HCT116 (cell line): ENCODE results near the gene VSX2. TPM values are rescaled to one million over a fixed set of nuclear protein-coding genes. Genes with fewer than 3 reads are reported as not detected.

ENCODE experiments used
- ATAC-seq: fragments of 200-7000 bp; cut with Tn5 transposase; 2 replicates; pipeline ENCODE4 v1.9.1; 2020; ENCODE audit warnings: mild to moderate bottlenecking, moderate library complexity
- BruUV-seq: library from RNA; stranded (reverse); fragments of 400-500 nt; replicated peaks from 2 replicates; lab custom pipeline; 2021; lab: Mats Ljungman, UMichigan
- CTCF ChIA-PET: fragments of 300-600 bp; sonication (Branson Sonifier 250); formaldehyde crosslinking; loops from one replicate; lab custom pipeline; 2021; ENCODE audit warnings: antibody characterized with exemption; lab: Charles Lee
- POLR2A ChIA-PET: fragments of 300-600, 350-600 bp; sonication (Branson Sonifier 250); formaldehyde crosslinking; loops from one replicate; lab custom pipeline; 2021; ENCODE audit warnings: antibody characterized with exemption; lab: Charles Lee
- RAD21 ChIA-PET, 2 experiments: fragments of 300-600 bp; sonication (Branson Sonifier 250); formaldehyde crosslinking; loops; one replicate each; lab custom pipeline; 2023; ENCODE audit warnings: low total read pairs in 2 of 2; ENCODE audit not compliant: uncharacterized antibody in 2 of 2, unreplicated experiment in 2 of 2, low non-redundant PET in 1 of 2; lab: Charles Lee
- DNase-seq: peaks from one replicate; pipeline ENCODE4 v3.0.0-alpha.2; 2010; ENCODE audit warnings: low read depth, low spot score
- H2AFZ ChIP-seq: fragments of 200-600 bp; shearing (Covaris generic), sonication (generic); 2 replicates; pipeline ENCODE4 v1.6.1; 2017; ENCODE audit warnings: low read depth, mixed run types, mixed read lengths, antibody characterized with exemption, low read length; ENCODE audit not compliant: poor library complexity, severe bottlenecking
- H3K27ac ChIP-seq: 2 replicates; pipeline ENCODE4 v1.5.1; 2012; ENCODE audit warnings: low read depth, low read length
- H3K27me3 ChIP-seq: fragments of 200-600 bp; sonication (generic); 2 replicates; pipeline ENCODE4 v1.6.1; 2016; ENCODE audit warnings: mixed run types, low read length, mixed read lengths; ENCODE audit not compliant: insufficient read depth
- H3K36me3 ChIP-seq, 2 experiments: fragments of 200-500 bp in 1 of 2; fragments of 200-600 bp in 1 of 2; sonication (Bioruptor generic) in 1 of 2; sonication (generic) in 1 of 2; 2 replicates each; pipeline versions ENCODE4 v1.5.1 to v1.6.1; 2014 to 2016; ENCODE audit warnings: low read length in 2 of 2, inconsistent platforms in 1 of 2, mixed read lengths in 1 of 2, mixed run types in 1 of 2; ENCODE audit not compliant: insufficient read depth in 2 of 2, control insufficient read depth in 1 of 2
- H3K4me1 ChIP-seq, 2 experiments: fragments of 200-600 bp in 1 of 2; sonication (generic) in 1 of 2; 2 replicates each; pipeline versions ENCODE4 v1.5.1 to v1.6.1; 2012 to 2017; ENCODE audit warnings: low read length in 2 of 2, inconsistent platforms in 1 of 2, mild to moderate bottlenecking in 1 of 2, mixed read lengths in 1 of 2, mixed run types in 1 of 2, moderate library complexity in 1 of 2; ENCODE audit not compliant: insufficient read depth in 2 of 2, control insufficient read depth in 1 of 2
- H3K4me2 ChIP-seq: fragments of 200-600 bp; sonication (generic); 2 replicates; pipeline ENCODE4 v1.6.1; 2017; ENCODE audit warnings: mixed run types, low read length, mixed read lengths
- H3K4me3 ChIP-seq, 2 experiments: fragments of 200-600 bp in 1 of 2; sonication (generic) in 1 of 2; replicated peaks in 1 of 2; 2 replicates each; pipeline ENCODE4 v1.5.1; 2011 to 2016; ENCODE audit warnings: low read length in 2 of 2, control low read depth in 1 of 2, low read depth in 1 of 2, mild to moderate bottlenecking in 1 of 2, mixed read lengths in 1 of 2, mixed run types in 1 of 2
- H3K79me2 ChIP-seq: fragments of 200-600 bp; sonication (generic); 2 replicates; pipeline ENCODE4 v1.6.1; 2017; ENCODE audit warnings: mild to moderate bottlenecking, mixed run types, low read length, moderate library complexity, mixed read lengths; ENCODE audit not compliant: insufficient read depth
- H3K9ac ChIP-seq: fragments of 200-600 bp; sonication (generic); 2 replicates; pipeline ENCODE4 v1.6.1; 2016; ENCODE audit warnings: low read length, mixed read lengths
- H3K9me2 ChIP-seq: fragments of 200-600 bp; sonication (generic), shearing (Covaris generic); 2 replicates; pipeline ENCODE4 v1.6.1; 2017; ENCODE audit warnings: mixed run types, mild to moderate bottlenecking, moderate library complexity; ENCODE audit not compliant: insufficient read depth
- H3K9me3 ChIP-seq, 2 experiments: fragments of 200-500 bp in 1 of 2; fragments of 200-600 bp in 1 of 2; sonication (Bioruptor generic) in 1 of 2; sonication (generic) in 1 of 2; 2 replicates each; pipeline ENCODE4 v1.6.1; 2014 to 2017; ENCODE audit warnings: low read length in 2 of 2, mixed read lengths in 2 of 2, inconsistent platforms in 1 of 2, low read depth in 1 of 2, mild to moderate bottlenecking in 1 of 2, mixed run types in 1 of 2, moderate library complexity in 1 of 2; ENCODE audit not compliant: control insufficient read depth in 1 of 2, insufficient read depth in 1 of 2
- H4K20me1 ChIP-seq: fragments of 200-600 bp; sonication (generic), shearing (Covaris generic); 2 replicates; pipeline ENCODE4 v1.6.1; 2017; ENCODE audit warnings: mixed run types, mild to moderate bottlenecking, moderate library complexity; ENCODE audit not compliant: insufficient read depth
- CBX3 ChIP-seq: IDR thresholded peaks from 2 replicates; pipeline ENCODE4 v1.6.1; 2012; ENCODE audit warnings: low read depth
- EGR1 ChIP-seq: IDR thresholded peaks from 2 replicates; pipeline ENCODE4 v1.6.1; 2012; ENCODE audit warnings: low read depth
- EZH2 ChIP-seq: fragments of 200-600 bp; sonication (generic); IDR thresholded peaks from 2 replicates; pipeline ENCODE4 v1.6.1; 2017; ENCODE audit warnings: antibody characterized with exemption, mixed run types
- EZH2phosphoT487 ChIP-seq: fragments of 200-600 bp; IDR thresholded peaks from 2 replicates; pipeline ENCODE4 v1.6.1; 2018; ENCODE audit warnings: antibody characterized with exemption, borderline replicate concordance
- FOSL1 ChIP-seq: IDR thresholded peaks from 2 replicates; pipeline ENCODE4 v1.6.1; 2012; ENCODE audit warnings: low read depth
- RAD21 ChIP-seq: IDR thresholded peaks from 2 replicates; pipeline ENCODE4 v1.6.1; 2012; ENCODE audit warnings: low read depth, mild to moderate bottlenecking
- REST ChIP-seq: IDR thresholded peaks from 2 replicates; pipeline ENCODE4 v1.6.1; 2012; ENCODE audit warnings: low read depth
- SIN3A ChIP-seq: IDR thresholded peaks from 2 replicates; pipeline ENCODE4 v1.6.1; 2012; ENCODE audit warnings: low read depth
- SP1 ChIP-seq: IDR thresholded peaks from 2 replicates; pipeline ENCODE4 v1.6.1; 2012; ENCODE audit warnings: low read depth
- SRF ChIP-seq: IDR thresholded peaks from 2 replicates; pipeline ENCODE4 v1.6.1; 2012; ENCODE audit warnings: low read depth
- YY1 ChIP-seq: IDR thresholded peaks from 2 replicates; pipeline ENCODE4 v1.6.1; 2011; ENCODE audit warnings: low read length, low read depth, moderate library complexity, mild to moderate bottlenecking; ENCODE audit not compliant: insufficient replicate concordance; ENCODE audit errors: extremely low read depth
- ZFX ChIP-seq: fragments of 450-650 bp; IDR thresholded peaks from 2 replicates; pipeline ENCODE4 v1.6.1; 2017
- ZNF274 ChIP-seq: fragments of 200-500 bp; sonication (Bioruptor generic); IDR thresholded peaks from 2 replicates; pipeline ENCODE4 v1.6.1; 2014; ENCODE audit warnings: mild to moderate bottlenecking, low read depth, low read length, inconsistent platforms
- intact Hi-C: fragments of 100-400 bp; cut with micrococcal nuclease; formaldehyde crosslinking; loops from 2 replicates; pipeline ENCODE4 v1.10.0; 2022
- total RNA-seq: library from RNA; stranded (reverse); gene quantifications from one replicate; pipeline ENCODE4 v1.2.1, GENCODE V29; 2021; ENCODE audit not compliant: unreplicated experiment
- TF ChIP-seq, protein P1 (sequence below): IDR thresholded peaks from 2 replicates; pipeline ENCODE4 v1.6.1; 2011; ENCODE audit warnings: mild to moderate bottlenecking, low read length, moderate library complexity; ENCODE audit not compliant: insufficient replicate concordance; ENCODE audit errors: extremely low read depth

Gene VSX2
- total RNA-seq, 1 experiment from 2014 or later = not detected

GRCh38 chr14:74218462-74218861 lies 20.8 kb upstream of the VSX2 start:
- intact Hi-C loops = loop anchor here (2.0 to 5.0 kb wide), 2 partner anchors 34 to 76 kb away; no protein-coding TSS in a partner anchor
- DNase-seq = no peak
- ChIA-PET POLR2A (no interaction called here), CTCF (interaction anchor here (1.3 kb wide), 1 partner anchor 9 kb away, joined by 6 read pairs; no protein-coding TSS in a partner anchor), RAD21 (no interaction called here)
- Histone ChIP-seq H3K9me2 (no peaks in the 10 kb centered on the region), H3K27me3 (no peaks in the 10 kb centered on the region), H2AFZ (no peak overlapping the region), H3K9ac (no peak overlapping the region), H3K27ac (no peak overlapping the region), H3K4me2 (no peak overlapping the region; the same call in 1 of the 2 replicates), H3K9me3 (no peaks in the 10 kb centered on the region), H3K79me2 (no peaks in the 10 kb centered on the region), H3K4me1 (peaks cover 0 to 11% of the 10 kb centered on the region in 2 experiments; a peak in 1 of 4 replicates), H3K36me3 (no peaks in the 10 kb centered on the region), H4K20me1 (no peaks in the 10 kb centered on the region), H3K4me3 (no peak overlapping the region)
- no peak for TF ChIP-seq EZH2
- no peak for TF ChIP-seq YY1
- no peak for TF ChIP-seq FOSL1
- no peak for TF ChIP-seq SP1
- no peak for TF ChIP-seq EZH2phosphoT487
- TF ChIP-seq SIN3A = no peak
- TF ChIP-seq ZNF274 = no peak
- no peak for TF ChIP-seq CBX3
- no peak for TF ChIP-seq RAD21
- TF ChIP-seq, protein P1, sequence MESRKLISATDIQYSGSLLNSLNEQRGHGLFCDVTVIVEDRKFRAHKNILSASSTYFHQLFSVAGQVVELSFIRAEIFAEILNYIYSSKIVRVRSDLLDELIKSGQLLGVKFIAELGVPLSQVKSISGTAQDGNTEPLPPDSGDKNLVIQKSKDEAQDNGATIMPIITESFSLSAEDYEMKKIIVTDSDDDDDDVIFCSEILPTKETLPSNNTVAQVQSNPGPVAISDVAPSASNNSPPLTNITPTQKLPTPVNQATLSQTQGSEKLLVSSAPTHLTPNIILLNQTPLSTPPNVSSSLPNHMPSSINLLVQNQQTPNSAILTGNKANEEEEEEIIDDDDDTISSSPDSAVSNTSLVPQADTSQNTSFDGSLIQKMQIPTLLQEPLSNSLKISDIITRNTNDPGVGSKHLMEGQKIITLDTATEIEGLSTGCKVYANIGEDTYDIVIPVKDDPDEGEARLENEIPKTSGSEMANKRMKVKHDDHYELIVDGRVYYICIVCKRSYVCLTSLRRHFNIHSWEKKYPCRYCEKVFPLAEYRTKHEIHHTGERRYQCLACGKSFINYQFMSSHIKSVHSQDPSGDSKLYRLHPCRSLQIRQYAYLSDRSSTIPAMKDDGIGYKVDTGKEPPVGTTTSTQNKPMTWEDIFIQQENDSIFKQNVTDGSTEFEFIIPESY = no peak
- no peak for TF ChIP-seq SRF
- TF ChIP-seq REST = no peak
- TF ChIP-seq ZFX = no peak
- TF ChIP-seq EGR1 = no peak
- no peak for ATAC-seq
- BruUV-seq = no TSS peak
